ENCODE measurements around the gene JCHAIN. TPM values are rescaled to one million over a fixed set of nuclear protein-coding genes. Genes with fewer than 3 reads are reported as not detected.

Gene JCHAIN
- total and polyA plus RNA-seq, 9 of the 15 experiments (the other 6 are each of a cell fraction or from before 2014, with no cell fraction given): 0.04 to 0.68 (median 0.26) TPM; not detected in 5

- TF ChIP-seq ZBTB11 (CRISPR knock-in tag; IDR thresholded peaks at IDR 0.05) (peak in 1 of 3 experiments; percentile 64; a peak in 2 of 6 replicates), E2F8 (IDR thresholded peaks at IDR 0.05; ENCODE audit: low read depth, partially characterized antibody) (peak; percentile 52), GATAD2A (IDR thresholded peaks at IDR 0.05) (0 out of 2 replicates have a peak, but pooled peaks have one; percentile 64), NFRKB (IDR thresholded peaks at IDR 0.05; ENCODE audit: low read depth) (peak; percentile 44; the same call in 1 of the 2 replicates), ZFX (CRISPR knock-in tag; IDR thresholded peaks at IDR 0.05) (peak; percentile 55; the same call in 1 of the 2 replicates), MBD1 (CRISPR knock-in tag; IDR thresholded peaks at IDR 0.05) (peak; percentile 47; the same call in 1 of the 2 replicates), LEF1 (IDR thresholded peaks at IDR 0.05) (0 out of 2 replicates have a peak, but pooled peaks have one; percentile 42), KDM4B (IDR thresholded peaks at IDR 0.05; ENCODE audit: borderline replicate concordance in 2 of 2, low read depth in 1 of 2) (peak in 1 of 2 experiments; percentile 84; a peak in 2 of 4 replicates), POLR2A (conservative IDR thresholded peaks at IDR 0.05) (peak; percentile 75), CXXC5 (CRISPR knock-in tag; IDR thresholded peaks at IDR 0.05) (peak; percentile 63; the same call in 1 of the 2 replicates), EGR1 (conservative IDR thresholded peaks at IDR 0.05) (peak; percentile 60)
- TF ChIP-seq, protein P1, sequence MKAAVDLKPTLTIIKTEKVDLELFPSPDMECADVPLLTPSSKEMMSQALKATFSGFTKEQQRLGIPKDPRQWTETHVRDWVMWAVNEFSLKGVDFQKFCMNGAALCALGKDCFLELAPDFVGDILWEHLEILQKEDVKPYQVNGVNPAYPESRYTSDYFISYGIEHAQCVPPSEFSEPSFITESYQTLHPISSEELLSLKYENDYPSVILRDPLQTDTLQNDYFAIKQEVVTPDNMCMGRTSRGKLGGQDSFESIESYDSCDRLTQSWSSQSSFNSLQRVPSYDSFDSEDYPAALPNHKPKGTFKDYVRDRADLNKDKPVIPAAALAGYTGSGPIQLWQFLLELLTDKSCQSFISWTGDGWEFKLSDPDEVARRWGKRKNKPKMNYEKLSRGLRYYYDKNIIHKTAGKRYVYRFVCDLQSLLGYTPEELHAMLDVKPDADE (conservative IDR thresholded peaks at IDR 0.05; ENCODE audit: control insufficient read depth, low read depth, low read length): 0 out of 2 replicates have a peak, but pooled peaks have one; percentile 26
- TF ChIP-seq, protein P2, sequence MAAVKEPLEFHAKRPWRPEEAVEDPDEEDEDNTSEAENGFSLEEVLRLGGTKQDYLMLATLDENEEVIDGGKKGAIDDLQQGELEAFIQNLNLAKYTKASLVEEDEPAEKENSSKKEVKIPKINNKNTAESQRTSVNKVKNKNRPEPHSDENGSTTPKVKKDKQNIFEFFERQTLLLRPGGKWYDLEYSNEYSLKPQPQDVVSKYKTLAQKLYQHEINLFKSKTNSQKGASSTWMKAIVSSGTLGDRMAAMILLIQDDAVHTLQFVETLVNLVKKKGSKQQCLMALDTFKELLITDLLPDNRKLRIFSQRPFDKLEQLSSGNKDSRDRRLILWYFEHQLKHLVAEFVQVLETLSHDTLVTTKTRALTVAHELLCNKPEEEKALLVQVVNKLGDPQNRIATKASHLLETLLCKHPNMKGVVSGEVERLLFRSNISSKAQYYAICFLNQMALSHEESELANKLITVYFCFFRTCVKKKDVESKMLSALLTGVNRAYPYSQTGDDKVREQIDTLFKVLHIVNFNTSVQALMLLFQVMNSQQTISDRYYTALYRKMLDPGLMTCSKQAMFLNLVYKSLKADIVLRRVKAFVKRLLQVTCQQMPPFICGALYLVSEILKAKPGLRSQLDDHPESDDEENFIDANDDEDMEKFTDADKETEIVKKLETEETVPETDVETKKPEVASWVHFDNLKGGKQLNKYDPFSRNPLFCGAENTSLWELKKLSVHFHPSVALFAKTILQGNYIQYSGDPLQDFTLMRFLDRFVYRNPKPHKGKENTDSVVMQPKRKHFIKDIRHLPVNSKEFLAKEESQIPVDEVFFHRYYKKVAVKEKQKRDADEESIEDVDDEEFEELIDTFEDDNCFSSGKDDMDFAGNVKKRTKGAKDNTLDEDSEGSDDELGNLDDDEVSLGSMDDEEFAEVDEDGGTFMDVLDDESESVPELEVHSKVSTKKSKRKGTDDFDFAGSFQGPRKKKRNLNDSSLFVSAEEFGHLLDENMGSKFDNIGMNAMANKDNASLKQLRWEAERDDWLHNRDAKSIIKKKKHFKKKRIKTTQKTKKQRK (IDR thresholded peaks at IDR 0.05; ENCODE audit: borderline replicate concordance, low read depth, low read length): no peak
Measured at GRCh38 chr4:70704215-70704930, 38.1 kb upstream of the JCHAIN start (continued).
